Central memory CD8-positive, alpha-beta T cell (primary cell): ENCODE measurements around the gene CAMP.
"Not testable (repeated sequence)": the region's sequence is repeated elsewhere in the genome, so short reads cannot be mapped to it uniquely, and the experiment has no call there.

ENCODE experiments used
- ATAC-seq: fragments of 150-1000 bp; cut with Tn5 transposase; replicated peaks from 2 replicates; pipeline ENCODE4 v1.10.0; 2022; ENCODE audit warnings: mild to moderate bottlenecking, moderate FRiP score, moderate number of reproducible peaks; ENCODE audit not compliant: poor library complexity, severe bottlenecking; ENCODE audit errors: extremely low read depth
- DNase-seq, 2 donors: peaks; one replicate each; pipeline ENCODE4 v3.0.0; 2021; ENCODE audit warnings: low spot score in 2 of 2
- H3K27ac Mint-ChIP-seq: one replicate; pipeline ENCODE4 v1.8.0; 2022; ENCODE audit warnings: low read depth, mild to moderate bottlenecking, moderate library complexity, mixed read lengths
- H3K27me3 Mint-ChIP-seq: one replicate; pipeline ENCODE4 v1.8.0; 2022; ENCODE audit warnings: mixed read lengths
- H3K36me3 Mint-ChIP-seq: one replicate; pipeline ENCODE4 v1.8.0; 2022; ENCODE audit warnings: mild to moderate bottlenecking, moderate library complexity, mixed read lengths; ENCODE audit not compliant: insufficient read depth
- H3K4me1 Mint-ChIP-seq: one replicate; pipeline ENCODE4 v1.8.0; 2022; ENCODE audit warnings: mixed read lengths
- H3K4me3 Mint-ChIP-seq: one replicate; pipeline ENCODE4 v1.8.0; 2022; ENCODE audit warnings: mild to moderate bottlenecking, moderate library complexity, mixed read lengths
- H3K9me3 Mint-ChIP-seq: one replicate; pipeline ENCODE4 v1.8.0; 2022; ENCODE audit warnings: mixed read lengths

The CAMP gene

DNA sequence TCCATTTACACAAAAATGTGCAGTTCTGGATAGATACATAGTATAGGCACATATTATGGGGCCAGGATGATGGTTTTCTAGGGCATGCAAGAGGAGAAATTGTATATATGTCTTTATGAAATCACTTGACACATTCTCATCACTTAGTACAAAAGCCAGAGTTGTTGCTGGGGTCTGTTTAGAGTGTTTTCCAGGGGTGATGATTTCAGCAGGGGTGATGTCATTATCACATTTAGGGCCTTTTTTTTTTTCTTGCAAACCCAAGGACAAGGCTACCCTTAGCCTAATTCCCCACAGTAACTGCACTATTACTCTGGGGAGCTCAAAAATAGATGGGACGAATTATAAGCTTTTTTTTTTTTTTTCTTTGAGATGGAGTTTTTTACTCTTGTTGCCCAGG is 21.2 kb downstream of the CAMP start:
- ATAC-seq (no peak), DNase-seq (no peak)
- no peak overlapping the region for H3K27ac Mint-ChIP-seq
- no peak overlapping the region for H3K4me3 Mint-ChIP-seq
- no peaks in the 10 kb centered on the region for H3K9me3 Mint-ChIP-seq
- no peaks in the 10 kb centered on the region for H3K27me3 Mint-ChIP-seq
- H3K4me1 Mint-ChIP-seq = peaks cover 16% of the 10 kb centered on the region
- peaks cover 13% of the 10 kb centered on the region for H3K36me3 Mint-ChIP-seq

- peaks cover 17% of the 10 kb centered on the region for H3K36me3 Mint-ChIP-seq
- H3K4me3 Mint-ChIP-seq = no peak overlapping the region
- H3K4me1 Mint-ChIP-seq = peaks cover 11% of the 10 kb centered on the region
- DNase-seq (no peak), ATAC-seq (no peak)
- H3K9me3 Mint-ChIP-seq = no peaks in the 10 kb centered on the region
- H3K27me3 Mint-ChIP-seq = no peaks in the 10 kb centered on the region
- H3K27ac Mint-ChIP-seq = no peak overlapping the region
These were observed 21.8 kb downstream of the CAMP start for GRCh38 chr3:48245136-48245535.

GRCh38 chr3:48247401-48247811 is 24.1 kb downstream of the CAMP start:
- Mint-ChIP-seq H3K27ac (peak overlapping the region; percentile 29), H3K27me3 (no peaks in the 10 kb centered on the region), H3K36me3 (peaks cover 21% of the 10 kb centered on the region), H3K9me3 (no peaks in the 10 kb centered on the region), H3K4me3 (no peak overlapping the region), H3K4me1 (peaks cover 11% of the 10 kb centered on the region)
- ATAC-seq (no peak), DNase-seq (no peak)

- Mint-ChIP-seq H3K9me3 (no peaks in the 10 kb centered on the region), H3K36me3 (peaks cover 24% of the 10 kb centered on the region)
- no peak for DNase-seq
These were observed 25.0 kb downstream of the CAMP start for GRCh38 chr3:48248095-48248850.

DNA sequence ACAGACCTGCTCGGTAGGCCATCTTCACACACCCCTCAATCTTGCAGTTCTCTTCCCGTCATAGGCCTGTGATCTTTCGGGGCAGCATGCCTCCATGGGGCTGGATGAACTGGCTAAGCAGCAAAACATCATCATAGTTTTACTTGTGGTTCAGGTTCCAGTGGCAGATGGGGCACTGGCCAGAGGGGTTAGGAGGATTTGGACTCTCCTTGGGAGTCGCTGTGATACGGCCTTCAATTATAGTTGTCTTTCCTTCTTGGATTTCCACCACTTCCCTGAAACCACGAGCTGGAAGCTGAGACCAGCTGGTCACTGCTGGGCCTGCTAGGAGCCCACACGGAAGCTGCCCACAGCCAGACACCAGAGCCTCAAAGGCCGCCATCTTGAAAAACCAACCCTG is 33.3 kb downstream of the CAMP start:
- no peak overlapping the region for H3K4me3 Mint-ChIP-seq
- peaks cover 15% of the 10 kb centered on the region for H3K36me3 Mint-ChIP-seq
- H3K9me3 Mint-ChIP-seq = no peaks in the 10 kb centered on the region
- no peaks in the 10 kb centered on the region for H3K27me3 Mint-ChIP-seq
- H3K27ac Mint-ChIP-seq = no peak overlapping the region
- DNase-seq (no peak), ATAC-seq (no peak)
- H3K4me1 Mint-ChIP-seq = peaks cover 8% of the 10 kb centered on the region

More at GRCh38 chr3:48248095-48248850, 25.0 kb downstream of the CAMP start:
- peak overlapping the region; percentile 29 for H3K27ac Mint-ChIP-seq
- H3K4me3 Mint-ChIP-seq = no peak overlapping the region
- peaks cover 11% of the 10 kb centered on the region for H3K4me1 Mint-ChIP-seq
- no peak for ATAC-seq
- no peaks in the 10 kb centered on the region for H3K27me3 Mint-ChIP-seq

GRCh38 chr3:48258530-48258929 is 35.2 kb downstream of the CAMP start:
- ATAC-seq (no peak), DNase-seq (no peak)
- peaks cover 25% of the 10 kb centered on the region for H3K36me3 Mint-ChIP-seq
- H3K9me3 Mint-ChIP-seq = no peaks in the 10 kb centered on the region
- H3K4me3 Mint-ChIP-seq = no peak overlapping the region
- no peaks in the 10 kb centered on the region for H3K27me3 Mint-ChIP-seq
- peaks cover 8% of the 10 kb centered on the region for H3K4me1 Mint-ChIP-seq
- no peak overlapping the region for H3K27ac Mint-ChIP-seq

DNA sequence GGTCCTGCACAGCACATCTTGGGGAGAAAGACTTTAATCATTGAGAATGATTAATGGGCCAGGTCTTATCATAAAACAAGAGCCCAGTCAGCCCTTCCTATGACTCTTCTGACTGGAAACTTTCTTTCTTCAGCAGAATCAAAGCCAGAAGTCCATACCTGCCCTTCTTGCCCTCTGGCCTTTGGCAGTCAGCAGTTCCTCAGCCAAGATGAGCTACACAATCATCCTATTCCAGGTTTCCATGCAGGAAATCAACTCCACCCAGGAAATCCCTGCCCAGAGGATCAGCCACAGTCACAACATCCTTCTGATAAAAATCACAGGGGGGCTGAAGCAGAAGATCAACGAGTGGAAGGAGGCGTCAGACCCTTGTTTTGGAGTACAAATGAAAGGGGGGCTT is 44.5 kb downstream of the CAMP start:
- peak overlapping the region; percentile 31 for H3K4me3 Mint-ChIP-seq
- no peak for ATAC-seq

DNA sequence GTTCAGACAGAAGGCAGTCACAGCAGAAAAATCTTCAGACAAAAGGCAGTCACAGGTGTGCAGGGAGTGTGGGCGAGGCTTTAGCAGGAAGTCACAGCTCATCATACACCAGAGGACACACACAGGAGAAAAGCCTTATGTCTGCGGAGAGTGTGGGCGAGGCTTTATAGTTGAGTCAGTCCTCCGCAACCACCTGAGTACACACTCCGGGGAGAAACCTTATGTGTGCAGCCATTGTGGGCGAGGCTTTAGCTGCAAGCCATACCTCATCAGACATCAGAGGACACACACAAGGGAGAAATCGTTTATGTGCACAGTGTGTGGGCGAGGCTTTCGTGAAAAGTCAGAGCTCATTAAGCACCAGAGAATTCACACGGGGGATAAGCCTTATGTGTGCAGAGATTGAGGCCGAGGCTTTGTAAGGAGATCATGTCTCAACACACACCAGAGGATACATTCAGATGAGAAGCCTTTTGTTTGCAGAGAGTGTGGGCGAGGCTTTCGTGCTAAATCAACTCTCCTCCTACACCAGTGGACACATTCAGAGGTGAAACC is 45.2 kb downstream of the CAMP start:
- ATAC-seq = peak; percentile 99
- DNase-seq = peak; percentile 26 to 64
- Mint-ChIP-seq H3K4me1 (peaks cover 20% of the 10 kb centered on the region), H3K27ac (peak overlapping the region; percentile 92), H3K9me3 (no peaks in the 10 kb centered on the region), H3K4me3 (peak overlapping the region; percentile 54), H3K27me3 (no peaks in the 10 kb centered on the region), H3K36me3 (peaks cover 13% of the 10 kb centered on the region)

More for the DNA sequence above, 44.5 kb downstream of the CAMP start:
- Mint-ChIP-seq H3K9me3 (no peaks in the 10 kb centered on the region), H3K36me3 (peaks cover 14% of the 10 kb centered on the region), H3K4me1 (peaks cover 20% of the 10 kb centered on the region), H3K27ac (peak overlapping the region; percentile 92), H3K27me3 (no peaks in the 10 kb centered on the region)
- DNase-seq = no peak

GRCh38 chr3:48268936-48269561 is 45.8 kb downstream of the CAMP start:
- Mint-ChIP-seq H3K4me1 (peaks cover 20% of the 10 kb centered on the region), H3K36me3 (peaks cover 11% of the 10 kb centered on the region), H3K4me3 (peak overlapping the region; percentile 54), H3K27ac (peak overlapping the region; percentile 92), H3K27me3 (no peaks in the 10 kb centered on the region), H3K9me3 (no peaks in the 10 kb centered on the region)
- DNase-seq = no peak
- peak; percentile 27 for ATAC-seq

- Mint-ChIP-seq H3K27me3 (no peaks in the 10 kb centered on the region), H3K27ac (no peak overlapping the region), H3K4me1 (peaks cover 20% of the 10 kb centered on the region), H3K4me3 (peak overlapping the region; percentile 54), H3K36me3 (peaks cover 7% of the 10 kb centered on the region), H3K9me3 (no peaks in the 10 kb centered on the region)
- DNase-seq (no peak), ATAC-seq (no peak)
These were observed 46.3 kb downstream of the CAMP start for GRCh38 chr3:48269592-48269991.

DNA sequence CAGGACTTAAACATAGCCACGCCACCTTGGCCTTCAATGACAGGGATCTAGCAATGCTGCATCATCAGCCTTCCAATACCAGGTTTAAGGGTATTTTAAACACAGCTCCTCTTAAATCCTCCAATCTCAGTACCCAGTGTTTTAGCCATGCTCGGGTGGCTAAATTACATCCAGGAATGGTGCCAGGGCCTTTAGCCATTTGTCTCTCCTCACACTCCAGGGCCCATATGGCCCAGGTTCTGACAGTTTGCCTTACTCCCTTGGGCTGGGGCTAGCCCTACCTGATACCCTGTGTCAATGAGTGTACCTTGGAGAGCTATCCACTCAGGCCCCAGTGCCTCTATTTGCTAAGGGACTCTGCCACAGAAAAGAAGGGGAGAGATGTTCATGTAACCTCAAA is 47.0 kb downstream of the CAMP start:
- no peak overlapping the region for H3K27ac Mint-ChIP-seq
- no peaks in the 10 kb centered on the region for H3K27me3 Mint-ChIP-seq
- peaks cover 20% of the 10 kb centered on the region for H3K4me1 Mint-ChIP-seq
- no peak overlapping the region for H3K4me3 Mint-ChIP-seq
- H3K9me3 Mint-ChIP-seq = no peaks in the 10 kb centered on the region
- peaks cover 7% of the 10 kb centered on the region for H3K36me3 Mint-ChIP-seq
- ATAC-seq (no peak), DNase-seq (no peak)

- H3K4me1 Mint-ChIP-seq = peaks cover 20% of the 10 kb centered on the region
- not testable (repeated sequence) for H3K9me3 Mint-ChIP-seq, H3K27me3 Mint-ChIP-seq, H3K27ac Mint-ChIP-seq, H3K4me3 Mint-ChIP-seq, ATAC-seq, H3K36me3 Mint-ChIP-seq, DNase-seq
These were observed 47.9 kb downstream of the CAMP start for GRCh38 chr3:48271223-48271622.
